Uterus (tissue), 2 donors: ENCODE results near the gene SLC9A8.

Source experiments
- CTCF ChIP-seq, 4 experiments: fragments of 200-600 bp in 2 of 4; fragments of 450-650 bp in 2 of 4; sonication (generic) in 2 of 4; IDR thresholded peaks; one replicate each; pipeline ENCODE4 v1.5.1; 2016 to 2019; ENCODE audit warnings: antibody characterized with exemption in 4 of 4, mild to moderate bottlenecking in 2 of 4, moderate library complexity in 1 of 4
- POLR2A ChIP-seq, 2 donors: fragments of 450-650 bp; IDR thresholded peaks; one replicate each; pipeline ENCODE4 v1.6.1; 2016; ENCODE audit warnings: antibody characterized with exemption in 2 of 2, mild to moderate bottlenecking in 1 of 2, moderate library complexity in 1 of 2

GRCh38 chr20:49835031-49835430 is 22.4 kb downstream of the SLC9A8 start:
- TF ChIP-seq CTCF (IDR thresholded peaks at IDR 0.05) (no peak), POLR2A (IDR thresholded peaks at IDR 0.05) (no peak)
